Stimulated activated CD4-positive, alpha-beta T cell treated with anti-CD3 and anti-CD28 coated beads, TNF-alpha, amount 100 ng/mL, for 1 hour (primary cell): ENCODE measurements around the gene RPRD2.
A peak's percentile ranks its signal among the peaks of the same experiment; 100 is the strongest.
"Not testable (repeated sequence)": the region's sequence is repeated elsewhere in the genome, so short reads cannot be mapped to it uniquely, and the experiment has no call there.

Experiments
- DNase-seq, 3 donors: peaks; one replicate each; pipeline ENCODE4 v3.0.0-alpha.2; 2020; ENCODE audit warnings: low read depth in 3 of 3, low spot score in 1 of 3

RPRD2 gene

DNA sequence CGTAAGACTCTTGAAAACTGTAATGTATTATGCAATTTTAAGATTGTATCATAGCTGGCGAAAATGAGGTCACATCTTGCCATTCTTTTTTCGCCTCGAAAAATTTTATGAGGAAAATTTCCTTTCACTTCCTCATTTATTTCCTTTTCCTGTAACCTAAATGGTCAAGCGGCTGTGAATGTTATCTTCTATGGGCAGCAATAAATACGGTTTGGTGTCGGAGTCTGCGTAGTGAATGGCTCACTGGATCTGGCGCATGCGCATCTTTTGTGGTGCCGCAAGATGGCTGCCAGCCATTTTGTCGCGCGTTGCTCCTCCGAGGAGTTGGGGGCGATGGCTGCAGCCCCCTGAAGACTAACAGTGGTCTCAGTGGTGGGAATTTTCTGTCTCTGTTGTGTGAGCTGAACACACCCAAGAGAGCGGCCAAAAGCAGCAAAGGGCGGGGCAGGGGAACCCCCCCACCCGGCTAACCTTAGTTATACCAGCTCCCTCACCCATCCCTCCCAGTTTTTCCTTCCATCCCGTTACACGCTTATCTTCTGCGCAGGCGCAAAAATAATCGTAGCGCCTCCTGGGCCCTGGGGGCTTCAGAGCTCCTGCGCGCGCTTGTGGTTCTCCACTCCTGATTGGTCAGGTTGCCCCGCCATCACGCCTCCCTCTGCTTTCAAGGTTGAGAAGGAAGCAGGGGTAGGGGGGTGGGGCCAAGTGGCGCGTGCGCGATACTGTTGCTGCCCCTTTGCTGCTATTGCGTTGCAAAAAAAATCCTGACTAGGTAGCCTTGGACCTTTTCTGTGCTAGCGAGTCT is at the start of gene RPRD2:
TSS of gene RPRD2 (plus strand) at position 722 of the 805 bp plus-strand sequence. CDS start 568 bp downstream, outside the sequence.
- DNase-seq = peak; percentile 89 to 100 (median 96)

DNA sequence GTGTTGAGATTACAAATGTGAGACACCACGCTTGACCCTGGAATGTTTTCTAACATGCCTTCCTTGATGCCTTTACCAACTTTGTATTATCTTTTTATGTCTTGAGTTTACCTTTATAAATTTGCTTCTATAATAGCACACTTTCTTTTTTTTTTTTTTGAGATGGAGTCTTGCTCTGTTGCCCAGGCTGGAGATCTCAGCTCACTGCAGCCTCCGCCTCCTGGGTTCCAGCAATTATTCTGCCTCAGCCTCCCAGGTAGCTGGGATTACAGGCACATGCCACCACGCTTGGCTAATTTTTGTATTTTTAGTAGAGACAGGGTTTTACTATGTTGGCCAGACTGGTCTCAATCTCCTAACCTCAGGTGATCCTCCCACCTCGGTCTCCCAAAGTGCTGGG is 49.3 kb upstream of the RPRD2 start:
- not testable (repeated sequence) for DNase-seq

DNA sequence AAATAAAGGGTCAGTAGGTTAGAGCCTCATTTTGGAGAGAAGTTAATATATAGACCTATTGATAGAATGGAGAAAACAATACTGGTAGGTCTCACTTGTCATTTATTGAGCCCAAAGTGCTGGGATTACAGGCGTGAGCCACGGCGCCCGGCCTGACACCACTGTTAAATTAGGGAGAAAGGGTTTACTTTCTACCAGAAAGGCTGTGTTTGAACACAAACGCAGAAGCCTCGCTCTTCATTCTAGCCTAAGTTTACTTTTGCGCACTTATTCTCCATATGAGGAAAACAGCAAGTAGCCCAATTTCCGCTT is 43.3 kb upstream of the RPRD2 start:
- no peak for DNase-seq

DNA sequence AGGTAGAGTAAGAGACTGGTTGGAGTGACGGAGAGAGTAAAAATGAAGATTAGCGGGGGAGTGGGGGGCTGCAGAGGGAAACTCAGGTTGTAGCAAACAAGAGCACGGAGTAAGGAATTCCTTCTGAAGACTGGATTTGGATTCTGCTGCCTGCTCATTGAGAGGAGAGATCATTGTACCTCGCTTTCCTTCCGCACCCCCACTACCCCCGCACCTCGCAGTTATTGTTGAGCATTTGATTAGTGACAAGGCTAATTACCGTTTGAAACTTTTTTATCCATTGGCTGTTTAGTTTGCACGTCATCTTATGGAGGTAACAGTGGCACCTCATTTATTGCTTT is 42.2 kb upstream of the RPRD2 start:
- no peak for DNase-seq

DNA sequence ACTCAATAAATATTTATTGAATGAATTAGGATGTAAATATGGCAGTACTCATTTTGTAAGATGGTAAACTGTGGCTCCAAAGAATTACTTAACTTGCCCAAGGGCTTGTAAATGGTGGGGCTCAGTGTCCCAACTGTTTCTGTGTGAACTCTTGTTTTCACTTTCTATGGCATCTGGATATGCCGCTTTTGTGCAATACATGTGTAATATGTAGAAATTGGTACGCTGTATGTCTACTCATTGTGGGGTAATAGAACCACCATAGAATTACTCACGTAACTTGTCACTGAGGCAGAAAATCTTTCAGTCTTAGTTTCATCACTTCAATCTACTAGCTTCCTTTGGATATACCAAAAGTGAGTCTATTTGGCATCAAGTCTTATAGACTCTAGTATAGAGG is 41.6 kb upstream of the RPRD2 start:
- DNase-seq = no peak

DNA sequence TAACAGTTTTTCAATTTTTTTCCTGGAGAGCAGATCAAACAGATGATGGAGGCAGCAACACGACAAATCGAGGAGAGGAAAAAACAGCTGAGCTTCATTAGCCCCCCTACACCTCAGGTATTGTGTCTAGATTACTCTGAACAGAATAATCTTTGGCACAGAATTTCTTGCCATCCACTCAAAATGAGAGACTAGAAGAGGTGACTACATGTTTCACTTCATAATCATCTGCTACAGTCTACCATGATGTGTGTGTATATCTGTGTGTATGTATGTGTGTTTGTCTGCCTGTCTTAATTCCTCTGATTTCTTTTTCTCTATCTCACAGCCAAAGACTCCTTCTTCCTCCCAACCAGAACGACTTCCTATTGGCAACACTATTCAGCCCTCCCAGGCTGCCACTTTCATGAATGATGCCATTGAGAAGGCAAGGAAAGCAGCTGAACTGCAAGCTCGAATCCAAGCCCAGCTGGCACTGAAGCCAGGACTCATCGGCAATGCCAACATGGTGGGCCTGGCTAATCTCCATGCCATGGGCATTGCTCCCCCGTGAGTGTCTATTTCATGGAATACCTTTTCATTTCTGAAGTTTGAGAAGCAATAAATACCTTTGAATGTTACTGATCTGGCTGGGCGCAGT is 31.2 kb upstream of the RPRD2 start:
- DNase-seq = no peak

DNA sequence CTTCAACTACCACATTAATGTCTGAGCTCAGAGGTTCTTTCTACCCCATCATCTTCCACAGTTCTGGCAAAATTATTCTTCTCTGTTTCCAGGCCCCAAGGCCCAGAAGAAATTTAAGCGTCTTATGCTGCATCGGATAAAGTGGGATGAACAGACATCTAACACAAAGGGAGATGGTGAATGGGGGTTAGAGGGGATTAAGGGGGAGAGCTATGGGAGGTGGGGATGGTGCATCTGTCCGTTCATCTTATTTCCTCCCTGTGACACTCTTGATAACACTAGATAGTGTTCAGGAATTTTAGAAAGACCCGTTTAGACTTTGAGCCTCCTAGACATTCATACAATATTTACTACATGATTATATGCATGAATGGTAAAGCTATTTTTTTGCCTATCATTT is 17.6 kb upstream of the RPRD2 start:
- no peak for DNase-seq

DNA sequence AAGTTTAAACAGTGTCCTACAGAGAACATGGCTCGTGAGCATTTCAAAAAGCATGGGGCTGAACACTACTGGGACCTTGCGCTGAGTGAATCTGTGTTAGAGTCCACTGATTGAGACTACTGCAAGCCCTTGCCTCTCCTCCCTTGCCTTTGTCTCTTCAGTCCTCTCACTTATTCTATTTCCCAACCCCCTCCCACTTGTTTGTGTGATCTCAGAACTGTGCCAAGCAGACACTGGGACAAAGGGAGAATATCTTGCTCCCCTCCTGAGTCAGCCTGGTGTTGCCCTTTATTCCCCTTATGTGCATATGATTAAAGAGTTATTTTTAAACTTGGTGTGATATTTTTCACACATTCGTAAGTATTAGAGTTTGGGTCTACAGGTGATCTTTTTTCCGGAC is 11.1 kb upstream of the RPRD2 start:
- DNase-seq = no peak

DNA sequence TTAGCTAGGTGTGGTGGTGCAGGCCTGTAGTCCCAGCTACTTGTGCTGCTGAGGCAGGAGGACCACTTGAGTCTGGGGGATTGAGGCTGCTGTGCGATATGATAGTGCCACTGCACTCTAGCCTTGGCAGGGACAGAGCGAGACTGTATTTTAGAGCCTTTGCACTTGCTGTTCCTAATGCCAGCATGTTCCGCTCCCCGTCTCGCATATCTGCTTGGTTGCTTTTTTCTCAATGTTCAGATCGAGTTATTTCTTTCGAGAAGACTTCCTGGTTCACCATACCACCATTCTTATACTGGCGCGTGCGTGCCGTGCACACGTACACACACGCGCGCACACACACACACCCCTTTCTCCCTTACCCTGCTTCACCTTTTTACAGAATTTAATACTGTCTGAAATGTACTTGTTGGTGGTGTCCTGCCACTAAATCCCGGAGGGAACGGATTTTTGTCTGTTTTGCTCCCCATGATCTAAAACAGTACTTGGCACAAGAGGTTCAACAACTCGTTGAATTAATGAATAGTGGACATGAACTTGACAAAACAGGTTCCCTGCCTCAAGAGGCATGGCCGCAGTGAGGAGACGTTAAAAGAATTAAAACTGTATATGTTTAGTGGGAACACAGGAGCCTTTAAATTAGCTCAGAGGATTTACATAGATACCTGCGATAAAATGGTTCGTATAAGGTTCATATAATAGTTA is 1.1 kb upstream of the RPRD2 start:
- DNase-seq = no peak

DNA sequence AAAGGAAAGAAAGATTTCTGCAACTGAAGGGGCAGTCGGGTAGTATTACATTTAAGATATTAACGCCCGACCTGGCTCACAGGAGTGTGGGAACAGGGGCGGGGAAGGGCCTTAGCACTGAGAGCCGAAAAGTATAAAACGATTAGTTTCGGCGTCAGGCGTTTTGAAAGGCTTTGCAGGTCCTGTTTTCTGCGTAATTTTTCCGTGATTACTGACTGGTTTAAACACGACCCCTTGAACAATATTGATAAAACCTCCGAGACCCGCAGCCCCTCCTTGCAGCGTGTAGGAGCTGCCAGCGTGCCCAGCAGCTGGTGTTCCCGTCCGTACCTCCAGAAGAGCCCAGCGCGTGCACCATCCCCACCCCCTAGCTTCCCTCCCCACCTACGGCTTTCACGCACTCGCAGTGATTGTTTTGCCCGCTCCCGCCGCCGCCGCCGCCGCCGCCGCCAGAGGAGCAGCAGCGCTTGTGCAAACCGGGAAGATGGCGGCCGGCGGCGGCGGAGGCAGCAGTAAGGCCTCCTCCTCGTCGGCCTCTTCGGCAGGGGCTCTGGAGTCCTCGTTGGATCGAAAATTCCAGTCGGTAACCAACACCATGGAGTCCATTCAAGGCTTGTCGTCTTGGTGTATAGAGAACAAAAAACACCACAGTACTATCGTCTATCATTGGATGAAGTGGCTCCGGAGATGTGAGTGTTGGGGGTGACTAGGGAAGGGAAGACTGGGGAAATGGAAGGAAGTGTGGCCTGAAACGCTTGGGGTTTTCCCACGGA is 470 bp downstream of the RPRD2 start:
- DNase-seq = peak; percentile 45 to 63 (median 57)

DNA sequence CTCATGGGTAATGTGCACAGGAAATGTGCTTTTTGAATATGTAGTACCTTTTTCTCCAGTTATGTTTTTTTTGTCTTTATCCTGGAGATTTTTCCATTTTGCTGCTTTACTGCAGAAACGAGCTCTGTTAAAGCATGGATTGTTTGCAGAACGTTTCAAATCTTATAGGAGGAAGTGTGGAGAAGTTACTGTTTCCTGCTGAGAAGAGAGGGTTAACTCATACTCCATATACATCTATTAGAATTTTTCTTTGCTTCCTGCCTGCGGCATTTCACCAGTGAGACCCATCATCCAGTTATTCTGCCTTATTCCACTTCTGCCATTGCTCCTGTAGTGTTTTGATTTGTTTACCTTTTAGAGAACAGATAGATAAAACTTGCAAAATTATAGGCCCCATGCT is 2.0 kb downstream of the RPRD2 start:
- no peak for DNase-seq

DNA sequence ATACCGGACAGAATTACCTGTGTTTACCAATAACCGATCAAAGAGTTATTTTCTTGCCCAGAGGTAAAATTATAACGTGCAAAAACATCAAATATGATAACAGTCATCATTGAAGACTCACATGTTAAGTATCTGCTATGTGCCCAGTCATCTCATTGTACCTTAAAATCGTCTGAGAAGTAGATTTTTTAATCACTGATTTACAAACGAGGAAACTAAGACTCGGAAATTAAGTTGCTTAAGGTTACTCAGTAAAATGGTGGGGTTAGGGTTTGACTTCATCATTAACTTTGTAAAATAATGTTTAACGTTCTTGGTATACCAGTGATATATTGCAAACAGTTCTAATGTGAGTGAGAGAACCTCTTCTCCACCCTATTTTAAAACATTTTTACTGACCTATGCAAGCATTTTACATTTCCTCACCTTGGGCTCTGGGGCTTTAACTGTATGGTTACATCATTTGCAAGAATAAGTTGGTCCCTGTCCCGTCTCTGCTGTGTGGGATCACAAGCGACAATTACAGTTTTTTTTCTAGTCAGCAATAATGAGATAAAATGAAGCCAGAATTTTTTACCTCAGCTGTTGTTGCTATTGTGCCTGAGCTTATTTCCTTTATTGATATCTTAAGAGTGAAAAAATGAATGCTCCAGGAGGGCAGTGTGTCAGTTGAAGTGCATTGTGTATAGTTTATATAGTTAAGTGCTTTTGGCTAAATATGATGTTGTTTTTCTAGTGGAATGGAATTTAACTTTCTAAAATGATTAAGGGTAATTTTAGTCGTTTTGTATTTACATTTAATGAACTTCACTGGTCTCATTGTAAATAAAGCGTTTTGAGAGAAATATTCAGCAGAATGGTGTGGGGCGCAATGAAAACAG is 2.7 kb downstream of the RPRD2 start:
- DNase-seq = no peak

DNA sequence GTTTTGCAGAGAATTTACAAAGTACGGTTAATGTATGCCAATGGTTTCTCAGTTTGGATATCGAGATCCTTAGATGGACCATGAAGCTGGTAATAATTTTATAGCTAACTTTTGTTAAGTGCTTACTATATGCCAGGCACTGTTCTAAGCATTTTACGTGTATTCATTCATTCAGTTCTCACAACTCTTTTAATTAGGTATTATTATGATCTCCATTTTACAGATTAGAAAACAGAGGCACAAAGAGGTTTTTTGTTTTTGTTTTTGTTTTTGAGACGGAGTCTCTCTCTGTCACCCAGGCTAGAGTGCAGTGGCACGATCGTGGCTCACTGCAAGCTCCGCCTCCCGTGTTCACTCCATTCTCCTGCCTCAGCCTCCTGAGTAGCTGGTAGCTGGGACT is 7.2 kb downstream of the RPRD2 start:
- no peak for DNase-seq

DNA sequence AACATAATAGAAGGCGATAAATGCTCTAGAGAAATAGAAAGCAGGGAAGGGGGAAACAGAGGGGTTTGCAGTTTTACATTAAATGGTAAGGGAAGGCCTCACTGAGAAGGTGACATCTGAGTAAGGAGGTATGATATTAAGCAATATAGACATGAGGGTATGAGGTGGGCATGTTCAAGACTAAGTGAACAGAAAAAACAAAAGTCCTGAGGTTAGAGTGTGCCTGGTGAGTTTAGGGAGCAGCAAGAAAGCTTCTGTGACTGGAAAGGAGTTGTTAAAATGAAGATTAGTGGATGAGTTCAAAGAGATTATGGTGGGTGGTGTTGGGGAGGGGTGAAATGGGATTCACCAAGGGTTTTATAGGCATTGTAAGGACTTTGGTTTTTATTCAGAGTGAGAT is 8.6 kb downstream of the RPRD2 start:
- no peak for DNase-seq

DNA sequence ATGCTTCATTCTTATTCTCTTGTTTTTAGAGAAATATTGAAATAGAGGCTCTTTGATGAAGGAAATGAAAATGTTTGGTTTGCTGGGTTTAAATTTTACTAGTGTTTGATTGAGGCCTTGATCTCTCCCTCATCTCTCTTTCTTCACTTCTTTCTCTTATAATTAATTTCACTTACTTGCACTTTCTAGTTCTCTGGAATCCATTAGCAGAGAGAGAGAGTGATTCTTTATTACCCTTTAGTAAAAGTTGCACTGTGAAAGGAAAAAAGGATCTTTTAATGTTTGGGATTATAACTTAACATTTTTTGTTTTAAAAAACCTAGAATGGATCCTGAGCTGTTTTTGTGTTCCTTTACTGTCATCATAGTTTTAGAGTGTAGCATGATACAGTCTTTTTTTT is 12.2 kb downstream of the RPRD2 start:
- no peak for DNase-seq

DNA sequence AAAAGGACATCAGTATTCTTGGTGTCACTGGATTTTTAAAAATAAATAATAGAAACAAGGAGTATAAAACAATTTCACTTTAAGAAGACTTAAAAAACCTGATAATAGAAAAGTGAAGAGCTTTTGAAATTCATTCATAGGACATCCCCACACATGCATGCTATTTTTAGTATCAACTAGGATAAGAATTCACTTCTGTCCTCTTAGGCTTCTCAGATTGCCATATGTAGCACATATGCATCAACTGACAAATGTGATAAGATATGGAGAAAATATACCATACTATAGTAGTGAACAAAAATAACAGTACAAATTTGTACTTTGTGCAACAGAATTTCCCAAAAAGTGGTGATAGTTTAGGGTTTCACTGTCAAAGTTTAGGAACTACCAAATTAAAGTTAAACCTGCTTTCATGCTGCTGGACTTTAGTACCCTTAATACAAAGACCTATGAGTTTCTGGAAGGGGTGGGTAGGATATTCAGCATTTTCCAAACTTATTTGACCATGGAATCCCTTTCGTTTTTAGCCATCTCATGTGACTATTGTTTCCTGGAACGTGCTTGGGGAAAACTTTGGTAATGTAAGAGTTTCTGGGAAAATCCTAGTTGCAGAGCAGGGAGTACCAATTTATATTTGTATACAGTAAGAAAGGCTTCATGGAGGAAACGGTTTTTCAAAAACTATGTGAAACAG is 19.8 kb downstream of the RPRD2 start:
- no peak for DNase-seq

DNA sequence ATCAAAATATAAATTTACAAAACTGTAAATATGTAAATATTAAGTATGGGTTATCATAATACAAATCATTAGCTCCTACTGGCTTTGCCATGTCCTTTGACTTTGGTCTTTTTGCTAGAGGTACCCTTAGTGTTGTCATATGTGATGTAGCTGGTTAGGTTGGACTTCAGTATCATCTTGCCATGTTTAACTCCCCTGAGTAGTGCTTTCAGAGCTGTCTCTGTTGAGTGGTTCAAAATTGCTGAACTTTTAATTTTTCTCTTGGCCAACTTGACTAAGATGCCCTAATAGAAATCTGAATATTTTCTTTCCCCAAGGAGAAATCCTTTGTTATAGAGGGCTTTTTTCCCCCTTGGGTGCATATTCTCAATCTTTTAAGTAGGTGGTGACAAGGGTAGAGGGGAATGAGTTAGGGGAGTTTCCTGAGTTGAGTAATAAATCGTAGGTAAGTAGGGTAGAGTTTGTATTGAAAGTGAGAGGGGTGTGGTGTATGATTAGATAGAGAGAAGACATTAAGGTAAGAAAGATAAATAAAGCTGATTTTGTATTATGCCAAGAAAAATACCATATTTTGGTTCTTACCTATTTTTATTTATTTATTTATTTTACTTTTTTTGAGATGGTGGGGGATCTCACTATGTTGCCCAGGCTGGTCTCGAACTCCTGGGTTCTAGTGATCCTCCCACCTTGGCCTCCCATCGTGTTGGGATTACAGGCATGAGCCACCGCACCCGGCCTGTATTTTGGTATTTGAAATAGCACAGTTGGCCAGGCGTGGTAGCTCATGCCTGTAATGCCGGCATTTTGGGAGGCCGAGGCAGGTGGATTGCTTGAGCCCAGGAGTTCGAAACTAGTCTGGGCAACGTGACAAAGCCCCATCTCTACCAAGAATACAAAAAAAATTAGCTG is 21.8 kb downstream of the RPRD2 start:
- DNase-seq = no peak

DNA sequence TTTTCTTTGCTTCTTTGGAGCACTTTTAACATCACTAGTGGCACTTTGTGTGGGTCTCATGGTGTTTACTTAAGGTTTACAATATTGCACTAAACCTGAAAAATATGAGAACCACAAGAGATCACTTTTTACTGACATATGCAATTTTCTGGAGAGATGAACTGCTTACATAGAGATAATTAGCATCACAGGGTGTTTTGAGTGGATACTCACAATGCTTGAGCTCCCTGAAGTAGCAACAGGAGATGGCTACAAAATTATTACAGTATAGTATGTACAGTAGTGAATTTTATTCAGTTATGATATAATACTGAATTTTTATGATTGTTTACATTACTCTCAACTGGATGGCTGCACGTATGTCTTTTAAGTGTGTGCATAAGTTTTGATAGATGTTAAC is 22.6 kb downstream of the RPRD2 start:
- no peak for DNase-seq

DNA sequence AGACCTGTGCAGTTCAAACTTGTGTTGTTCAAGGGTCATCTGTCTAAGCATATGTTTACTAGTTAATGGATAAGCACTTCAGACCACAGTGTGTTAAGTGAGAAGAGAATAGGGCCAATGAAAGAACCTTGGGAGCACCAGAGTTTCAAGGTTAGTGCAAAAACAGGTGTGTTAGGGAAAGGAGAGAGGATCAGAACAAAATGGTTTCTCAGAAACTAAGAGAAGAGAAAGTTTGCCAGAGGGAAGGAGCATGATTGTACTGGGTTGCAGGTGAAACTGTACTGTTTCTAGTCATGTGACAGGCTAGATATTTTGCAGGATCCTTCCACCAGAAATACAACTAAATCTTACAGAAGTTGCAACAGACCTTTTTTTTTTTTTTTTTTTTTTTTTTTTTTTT is 23.3 kb downstream of the RPRD2 start:
- no peak for DNase-seq
